NK-92 (cell line): ENCODE measurements around the gene GADD45B.
"Not testable (repeated sequence)": the region's sequence is repeated elsewhere in the genome, so short reads cannot be mapped to it uniquely, and the experiment has no call there.

Source experiments
- DNase-seq: peaks from one replicate; lab custom pipeline; 2025; ENCODE audit not compliant: unreplicated experiment; lab: John Stamatoyannopoulos, UW

The GADD45B gene

DNA sequence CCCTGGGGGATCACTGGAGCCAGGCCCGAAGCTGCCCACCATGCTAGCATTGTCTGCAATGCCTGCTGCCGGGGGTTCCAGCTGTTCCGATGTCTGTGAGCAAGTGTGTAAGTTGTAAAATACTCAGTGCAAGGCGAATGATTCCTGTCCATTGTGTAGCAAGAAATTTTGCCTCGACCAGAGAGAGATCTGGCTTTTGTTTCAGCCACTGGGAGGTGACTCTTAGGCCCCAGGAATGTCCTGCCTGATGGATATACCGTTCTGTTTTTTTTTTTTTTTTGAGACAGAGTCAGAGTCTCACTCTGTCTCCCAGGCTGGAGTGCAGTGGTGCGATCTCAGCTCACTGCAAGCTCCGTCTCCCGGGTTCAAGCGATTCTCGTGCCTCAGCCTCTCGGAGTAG lies 7.3 kb upstream of the GADD45B start:
- no peak for DNase-seq

DNA sequence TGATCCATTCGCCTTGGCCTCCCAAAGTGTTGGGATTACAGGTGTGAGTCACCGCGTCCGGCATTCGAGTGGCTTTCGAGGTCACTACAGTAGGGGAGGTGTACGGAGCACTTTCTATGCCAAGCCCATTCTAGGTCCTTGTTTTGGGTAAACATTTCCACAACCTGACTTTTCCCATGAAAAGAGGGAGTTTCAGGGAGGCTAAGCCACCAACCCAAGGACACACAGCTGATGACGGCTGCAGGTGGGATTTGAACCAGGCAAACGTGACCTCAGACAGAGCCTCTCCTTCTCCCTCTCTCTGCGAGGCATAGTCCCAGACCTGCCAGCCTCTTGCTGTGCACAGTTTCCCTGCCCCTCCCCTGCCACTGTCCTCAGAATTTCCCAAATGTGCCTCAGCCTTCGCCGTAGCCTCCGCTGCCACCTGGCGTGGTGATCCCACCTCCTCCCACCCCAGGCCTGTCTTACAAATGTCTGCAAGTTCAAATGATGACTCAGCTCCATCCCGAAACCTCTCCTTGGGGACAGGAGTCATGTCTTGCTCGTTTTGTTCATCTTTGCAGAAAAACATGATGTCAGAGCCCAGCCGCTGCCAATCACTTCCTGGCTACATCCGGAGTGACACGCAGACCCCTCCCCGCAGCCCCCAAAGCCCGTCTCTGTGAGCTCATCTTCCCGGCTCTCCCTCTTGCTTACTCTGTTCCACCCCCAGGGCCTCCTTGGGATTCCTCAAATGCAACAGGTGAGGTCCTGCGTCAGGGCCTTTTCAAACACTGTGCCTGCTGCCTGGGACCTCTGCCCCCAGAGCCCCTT lies 6.6 kb upstream of the GADD45B start:
- no peak for DNase-seq

DNA sequence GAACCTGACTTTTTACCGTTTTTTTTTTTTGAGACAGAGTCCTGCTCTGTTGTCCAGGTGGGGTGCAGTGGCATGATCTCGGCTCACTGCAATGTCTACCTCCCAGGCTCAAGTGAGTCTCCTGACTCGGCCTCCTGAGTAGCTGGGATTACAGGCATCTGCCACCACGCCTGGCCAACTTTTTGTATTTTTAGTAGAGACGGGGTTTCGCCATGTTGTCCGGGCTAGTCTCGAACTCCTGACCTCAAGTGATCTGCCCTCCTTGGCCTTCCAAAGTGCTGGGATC lies 6.1 kb upstream of the GADD45B start:
- not testable (repeated sequence) for DNase-seq

DNA sequence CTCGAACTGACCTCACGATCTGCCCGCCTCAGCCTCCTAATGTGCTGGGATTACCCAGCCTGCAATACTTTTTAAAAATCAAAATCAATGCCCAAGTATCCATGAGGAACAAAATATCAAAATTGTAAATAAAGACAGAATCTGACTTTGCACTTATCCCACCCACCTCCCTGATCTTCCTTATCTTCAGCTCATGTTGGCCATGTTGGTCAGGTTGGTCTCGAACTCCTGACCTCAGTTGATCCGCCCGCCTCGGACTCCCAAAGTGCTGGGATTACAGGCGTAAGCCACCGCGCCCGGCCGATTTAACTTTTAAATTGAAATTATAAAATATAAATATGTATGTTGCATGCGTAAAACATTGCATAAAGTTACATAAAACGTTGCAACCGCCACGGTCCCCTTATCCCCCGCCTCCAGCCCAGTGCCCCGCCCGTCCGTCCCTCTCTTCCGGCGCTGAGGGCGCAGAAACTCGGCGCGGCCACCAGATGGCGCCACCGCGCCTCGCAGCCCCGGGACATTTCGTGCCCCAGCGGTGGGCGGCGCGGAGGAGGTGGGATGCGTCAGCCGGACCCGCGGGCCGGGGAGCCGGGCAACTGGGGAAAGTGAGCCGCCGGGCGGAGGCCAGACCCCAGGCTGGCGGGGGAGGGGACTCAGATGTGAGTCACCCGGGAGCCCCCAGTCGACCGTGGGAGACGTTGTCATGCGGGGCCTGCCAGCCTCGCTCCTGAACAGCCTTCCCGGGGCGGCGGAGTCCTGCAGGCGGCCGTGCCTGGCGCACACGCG lies 1.5 kb upstream of the GADD45B start:
- no peak for DNase-seq

DNA sequence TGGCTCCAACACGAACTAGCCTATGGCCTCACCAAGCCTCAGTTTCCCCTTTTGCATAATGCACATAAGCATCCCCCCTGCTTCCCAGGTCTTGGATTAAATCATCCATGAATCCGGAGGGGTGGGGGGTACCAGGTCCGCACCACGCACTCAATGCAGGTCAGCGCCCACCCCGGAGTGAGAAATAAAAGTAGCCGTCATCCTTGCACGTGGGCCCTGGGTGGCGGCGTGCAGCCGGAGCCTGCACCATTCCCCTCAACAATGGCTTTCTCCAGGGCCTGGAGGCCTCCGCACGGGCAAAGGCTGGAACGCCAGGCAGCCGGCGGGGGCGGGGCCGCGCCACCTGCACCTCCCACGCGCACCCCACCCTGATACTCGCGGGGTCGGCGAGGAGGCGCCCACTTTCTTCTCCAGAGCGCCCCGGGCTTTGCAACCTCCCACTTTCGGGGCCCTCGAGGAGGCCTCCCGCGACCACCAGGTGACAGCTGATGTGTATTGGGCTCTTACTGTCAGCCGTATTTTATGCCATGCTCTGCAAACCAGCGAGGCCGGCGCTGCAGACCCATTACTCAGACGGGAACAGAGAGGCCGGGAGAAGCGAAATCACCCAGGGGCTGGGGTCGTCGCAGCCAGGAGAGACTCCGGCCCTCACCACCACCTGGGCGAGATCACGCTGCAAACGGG lies 767 bp upstream of the GADD45B start:
- no peak for DNase-seq

DNA sequence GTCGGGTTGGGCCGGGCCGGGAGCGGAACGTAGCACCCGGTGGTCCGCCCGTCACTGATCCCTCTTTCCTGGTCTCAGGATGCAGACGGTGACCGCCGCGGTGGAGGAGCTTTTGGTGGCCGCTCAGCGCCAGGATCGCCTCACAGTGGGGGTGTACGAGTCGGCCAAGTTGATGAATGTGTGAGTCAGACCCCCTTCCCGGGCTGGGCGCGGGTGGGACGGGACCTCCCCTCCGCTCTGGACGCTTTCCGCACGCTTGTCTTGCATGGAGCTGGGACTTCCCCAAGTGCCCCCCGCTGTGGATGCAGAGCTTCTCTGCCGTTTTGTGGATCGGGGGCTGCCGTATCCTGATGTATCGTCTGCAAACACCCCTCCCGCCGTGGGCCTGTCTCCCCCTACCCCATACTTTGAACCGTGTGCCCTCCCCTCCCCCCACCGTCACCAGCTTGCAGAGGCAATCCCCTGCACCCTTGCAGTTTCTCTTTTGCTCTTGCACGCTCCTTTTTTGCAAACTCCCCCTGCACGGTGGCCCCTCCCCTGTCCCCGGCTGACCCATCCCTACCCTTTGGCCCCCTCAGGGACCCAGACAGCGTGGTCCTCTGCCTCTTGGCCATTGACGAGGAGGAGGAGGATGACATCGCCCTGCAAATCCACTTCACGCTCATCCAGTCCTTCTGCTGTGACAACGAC lies 669 bp downstream of the GADD45B start:
- no peak for DNase-seq

DNA sequence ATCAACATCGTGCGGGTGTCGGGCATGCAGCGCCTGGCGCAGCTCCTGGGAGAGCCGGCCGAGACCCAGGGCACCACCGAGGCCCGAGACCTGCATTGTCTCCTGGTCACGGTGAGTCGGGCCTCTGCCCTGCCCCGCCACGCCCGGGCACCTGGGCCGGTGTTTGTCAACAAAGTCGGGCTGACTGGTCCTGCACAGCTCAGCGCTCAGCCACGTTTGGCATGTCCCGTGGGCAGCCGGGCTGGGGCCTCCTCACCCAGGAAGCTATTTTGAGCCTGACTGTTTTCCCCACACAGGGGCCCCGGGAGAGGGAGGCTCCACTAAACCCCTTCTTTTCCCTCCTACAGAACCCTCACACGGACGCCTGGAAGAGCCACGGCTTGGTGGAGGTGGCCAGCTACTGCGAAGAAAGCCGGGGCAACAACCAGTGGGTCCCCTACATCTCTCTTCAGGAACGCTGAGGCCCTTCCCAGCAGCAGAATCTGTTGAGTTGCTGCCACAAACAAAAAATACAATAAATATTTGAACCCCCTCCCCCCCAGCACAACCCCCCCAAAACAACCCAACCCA lies 1.3 kb downstream of the GADD45B start:
- no peak for DNase-seq

DNA sequence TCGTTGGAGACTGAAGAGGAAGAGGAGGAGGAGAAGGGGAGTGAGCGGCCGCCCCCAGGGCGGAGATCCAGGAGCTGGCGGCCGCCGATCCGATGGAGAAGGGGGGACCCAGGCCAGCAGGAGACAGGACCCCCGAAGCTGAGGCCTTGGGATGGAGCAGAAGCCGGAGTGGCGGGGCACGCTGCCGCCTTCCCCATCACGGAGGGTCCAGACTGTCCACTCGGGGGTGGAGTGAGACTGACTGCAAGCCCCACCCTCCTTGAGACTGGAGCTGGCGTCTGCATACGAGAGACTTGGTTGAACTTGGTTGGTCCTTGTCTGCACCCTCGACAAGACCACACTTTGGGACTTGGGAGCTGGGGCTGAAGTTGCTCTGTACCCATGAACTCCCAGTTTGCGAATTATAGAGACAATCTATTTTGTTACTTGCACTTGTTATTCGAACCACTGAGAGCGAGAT lies 1.8 kb downstream of the GADD45B start:
- no peak for DNase-seq

DNA sequence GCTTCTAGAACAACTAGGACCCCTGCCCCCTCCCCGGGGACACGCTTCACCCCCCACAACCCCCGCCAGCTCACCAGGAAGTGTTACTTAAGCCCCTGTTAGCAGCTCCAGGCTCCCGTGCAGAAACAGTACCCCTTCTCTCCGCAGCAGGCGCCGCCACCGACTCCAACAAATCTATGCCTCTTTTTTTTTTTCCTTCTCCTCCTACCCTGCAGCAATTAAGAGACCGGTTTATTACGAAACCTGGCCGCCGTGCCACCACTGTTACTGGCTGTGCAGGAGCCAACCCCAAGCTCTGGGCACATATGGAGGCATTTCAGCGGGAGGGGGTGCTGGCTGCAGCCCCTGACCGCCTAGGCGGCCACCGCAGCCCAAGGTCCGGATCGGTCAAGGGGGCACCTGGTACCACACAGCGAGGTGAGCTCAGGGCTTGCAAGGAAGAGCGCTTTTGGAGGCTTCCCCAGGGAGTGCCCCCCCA lies 2.4 kb downstream of the GADD45B start:
- DNase-seq: no peak

DNA sequence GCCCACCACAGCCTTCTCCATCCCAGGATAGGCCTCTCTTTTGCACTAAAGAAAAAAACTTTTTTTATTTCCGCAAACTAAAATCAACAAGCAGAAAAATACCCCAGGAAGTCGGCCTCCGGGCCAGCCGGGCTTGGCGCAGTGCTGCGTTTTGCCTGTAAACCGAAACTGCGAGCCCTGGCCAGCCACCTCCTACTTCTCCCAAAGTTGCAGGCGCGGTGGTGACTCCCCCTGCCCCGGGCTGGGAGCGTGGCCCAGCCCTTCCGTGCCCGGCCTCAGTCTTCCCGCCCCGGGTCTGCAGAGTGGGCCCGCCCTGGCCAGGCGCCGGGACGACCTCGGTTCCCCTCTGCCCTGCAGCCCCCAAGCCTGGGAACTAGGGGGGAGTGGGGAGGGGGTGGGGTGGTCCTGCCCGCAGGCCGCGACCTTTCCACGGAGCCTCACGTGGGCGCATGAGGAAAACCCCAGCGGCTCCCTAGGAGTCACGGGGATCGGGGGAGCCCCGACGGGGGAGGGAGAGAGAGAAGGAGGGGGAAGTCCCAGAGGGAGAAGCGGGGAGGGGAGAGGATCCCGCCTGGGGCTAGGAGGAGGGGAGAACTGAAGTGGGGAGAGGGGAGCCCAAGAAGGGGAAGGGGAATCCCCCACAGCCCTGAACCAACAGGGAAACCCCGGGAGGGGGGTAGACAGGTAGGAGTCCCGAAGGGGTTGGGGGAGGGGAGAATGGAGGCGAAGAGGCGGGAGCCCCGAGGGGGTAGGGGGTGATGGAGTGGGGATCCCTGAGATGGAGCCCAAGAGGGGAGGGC lies 3.0 kb downstream of the GADD45B start:
- DNase-seq: no peak

DNA sequence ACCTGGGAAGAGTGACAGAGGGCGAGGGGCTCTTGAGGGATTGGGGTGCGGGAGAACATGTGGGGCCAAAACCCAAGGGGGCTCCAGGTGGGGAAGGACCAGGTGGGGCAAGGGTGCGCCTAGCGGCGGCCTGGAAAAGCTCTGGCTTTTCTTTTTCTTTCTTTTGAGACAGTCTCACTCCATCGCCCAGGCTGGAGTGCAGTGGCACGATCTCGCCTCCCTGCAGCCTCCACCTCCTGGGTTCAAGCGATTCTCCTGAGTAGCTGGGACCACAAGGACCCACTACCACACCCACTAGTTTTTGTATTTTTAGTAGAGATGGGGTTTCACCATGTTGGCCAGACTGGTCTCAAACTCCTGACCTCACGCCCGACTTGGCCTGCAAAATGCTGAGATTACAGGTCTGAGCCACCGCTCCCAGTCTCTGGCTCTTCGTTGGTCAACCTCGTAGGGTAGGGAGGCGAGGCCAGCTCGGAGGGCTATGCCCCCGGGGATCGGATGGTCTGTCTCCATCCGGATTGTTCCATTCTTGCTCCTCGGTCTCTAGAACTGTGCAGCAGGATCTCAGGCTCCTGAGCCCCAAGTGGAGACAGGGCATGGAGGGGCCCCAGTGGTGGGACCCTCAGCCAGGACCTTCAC lies 3.7 kb downstream of the GADD45B start:
- DNase-seq: no peak

DNA sequence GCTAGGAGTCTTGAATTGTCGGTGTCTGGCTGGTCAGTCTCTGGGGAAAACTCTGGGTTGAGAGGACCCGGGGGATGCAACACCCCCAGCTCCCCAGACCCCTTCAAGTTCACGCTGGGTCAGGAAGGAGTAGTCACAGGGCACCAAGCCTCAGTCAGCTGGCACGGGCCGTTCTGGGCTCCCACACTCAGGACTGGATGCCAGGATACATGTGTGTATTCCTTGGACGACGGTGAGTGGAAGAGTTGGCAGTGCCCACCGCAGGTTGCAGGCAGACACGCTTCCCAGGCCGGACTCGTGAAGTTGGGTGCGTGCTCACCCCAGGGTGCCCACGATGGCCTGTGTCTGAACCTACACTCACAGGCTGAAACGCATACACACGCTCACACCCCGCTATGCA lies 5.5 kb downstream of the GADD45B start:
- DNase-seq: no peak

DNA sequence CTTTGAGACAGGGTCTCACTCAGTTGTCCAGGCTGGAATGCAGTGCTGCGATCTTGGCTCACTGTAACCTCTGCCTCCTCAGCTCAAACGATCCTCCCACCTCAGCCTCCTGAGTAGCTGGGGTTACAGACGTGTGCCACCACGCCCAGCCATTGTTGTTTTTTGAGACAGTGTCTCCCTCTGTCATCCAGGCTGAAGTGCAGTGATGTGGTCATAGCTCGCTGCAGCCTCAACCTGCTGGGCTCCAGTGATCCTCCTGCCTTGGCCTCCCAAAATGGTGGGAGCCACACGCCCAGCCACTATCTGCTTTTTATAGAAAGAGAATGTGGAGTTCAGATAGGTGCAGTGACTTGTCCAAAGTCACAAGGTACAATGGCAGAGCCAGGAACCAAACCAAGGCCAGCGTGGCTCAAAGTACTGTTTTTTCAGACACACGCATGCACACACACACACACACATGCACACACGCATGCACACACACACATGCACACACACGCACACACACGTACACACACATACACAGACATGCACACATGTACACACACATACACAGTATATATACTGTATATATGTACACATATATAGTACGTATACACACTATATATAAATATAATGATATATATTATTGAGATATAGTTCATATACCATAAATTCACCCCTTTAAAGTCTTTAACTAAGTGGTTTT lies 6.6 kb downstream of the GADD45B start:
- no peak for DNase-seq

DNA sequence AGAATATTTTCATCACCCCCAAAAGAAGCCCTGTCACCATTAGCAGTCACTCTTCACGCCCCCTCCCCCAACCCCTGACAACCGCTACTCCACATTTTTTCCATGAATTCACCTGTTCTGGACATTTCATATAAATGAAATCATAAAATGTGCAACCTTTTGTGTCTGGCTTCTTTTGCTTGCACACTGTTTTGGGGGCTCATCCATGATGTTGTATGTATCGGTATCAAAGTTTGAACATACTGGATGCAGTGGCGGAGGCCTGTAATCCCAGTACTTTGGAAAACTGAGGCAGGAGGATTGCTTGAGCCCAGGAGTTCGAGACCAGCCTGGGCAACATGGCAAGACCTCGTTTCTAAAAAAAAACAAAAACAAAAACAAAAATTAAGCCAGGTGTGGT lies 7.2 kb downstream of the GADD45B start:
- no peak for DNase-seq

DNA sequence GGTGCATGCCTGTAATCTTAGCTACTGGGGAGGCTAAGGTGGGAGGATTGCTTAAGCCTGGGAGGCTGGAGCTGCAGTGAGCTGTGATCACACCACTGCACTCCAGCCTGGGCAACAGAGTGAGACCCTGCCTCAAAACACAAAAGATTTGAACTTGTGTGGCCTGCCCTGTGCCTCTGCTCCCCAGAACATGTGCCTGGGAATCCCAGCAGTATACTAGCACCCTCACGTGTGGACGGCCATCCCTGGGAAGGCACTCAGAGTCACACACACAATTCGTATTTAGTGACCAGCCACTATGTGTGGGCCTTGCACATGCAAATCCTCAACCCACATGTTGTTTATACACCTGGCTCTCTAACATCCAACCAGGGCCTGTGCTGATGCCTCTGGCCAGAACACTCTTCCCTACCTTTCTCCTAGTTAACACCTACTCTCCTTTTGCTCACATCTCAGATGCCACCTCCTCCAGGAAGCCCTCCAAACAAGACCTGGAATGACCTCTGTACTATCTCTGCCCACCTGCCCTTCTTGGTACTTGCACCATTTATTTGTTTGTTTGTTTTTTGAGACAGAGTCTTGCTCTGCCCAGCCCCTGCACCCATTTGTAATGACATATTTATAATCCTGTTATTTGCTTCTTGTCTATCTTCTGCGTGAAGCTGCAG lies 7.7 kb downstream of the GADD45B start:
- no peak for DNase-seq

DNA sequence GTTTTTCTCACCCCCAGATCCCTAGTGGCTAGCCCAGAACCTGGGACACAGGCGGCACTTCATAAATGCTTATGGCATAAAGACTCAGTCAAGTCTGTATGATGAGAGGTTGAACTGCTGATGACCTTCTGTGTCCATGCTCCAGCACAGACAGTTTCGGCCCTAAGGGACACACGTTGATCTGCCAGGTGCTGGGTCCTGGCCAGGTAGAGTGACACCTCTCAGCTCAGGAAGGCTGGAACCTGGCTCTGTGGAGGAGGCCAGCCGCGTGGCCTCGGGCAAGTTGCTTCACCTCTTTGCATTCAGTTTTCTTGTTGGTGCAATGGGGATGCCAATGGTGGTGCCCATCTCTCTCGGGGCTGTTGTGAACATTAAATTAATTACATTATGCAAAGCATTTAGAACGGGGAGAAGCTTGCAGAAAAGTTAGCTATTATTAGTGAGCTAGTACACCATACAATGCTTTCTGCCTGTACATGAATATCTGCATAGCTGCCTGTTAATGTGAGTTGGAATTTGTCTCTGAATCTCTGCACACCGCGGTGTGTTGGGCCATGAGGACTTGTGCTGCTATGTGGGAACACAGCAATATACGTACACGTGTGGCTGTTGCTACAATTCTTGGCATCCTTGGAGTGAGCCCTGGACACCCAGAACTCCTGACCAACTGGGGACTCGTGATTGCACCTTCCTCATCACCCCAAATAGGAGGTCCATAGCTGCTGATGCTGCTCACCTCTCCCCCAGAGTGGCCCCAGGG lies 8.4 kb downstream of the GADD45B start:
- DNase-seq: no peak

DNA sequence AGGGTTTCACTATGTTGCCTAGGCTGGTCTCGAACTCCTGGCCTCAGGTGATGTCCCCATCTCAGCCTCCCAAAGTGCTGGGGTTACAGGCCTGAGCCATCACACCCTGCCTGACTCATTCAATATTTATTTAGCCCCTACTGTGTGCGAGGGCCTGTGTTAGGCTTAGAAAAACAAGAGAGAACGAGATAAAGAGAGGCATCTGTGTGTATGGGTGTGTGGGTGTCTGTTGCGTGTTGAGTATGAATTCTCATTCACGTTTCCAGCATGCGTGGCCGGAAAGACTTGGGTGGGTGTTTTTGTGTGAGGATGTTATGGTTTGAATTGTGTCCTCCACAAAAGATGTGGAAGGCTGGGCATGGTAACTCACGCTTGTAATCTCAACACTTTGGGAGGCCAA lies 9.5 kb downstream of the GADD45B start:
- no peak for DNase-seq

DNA sequence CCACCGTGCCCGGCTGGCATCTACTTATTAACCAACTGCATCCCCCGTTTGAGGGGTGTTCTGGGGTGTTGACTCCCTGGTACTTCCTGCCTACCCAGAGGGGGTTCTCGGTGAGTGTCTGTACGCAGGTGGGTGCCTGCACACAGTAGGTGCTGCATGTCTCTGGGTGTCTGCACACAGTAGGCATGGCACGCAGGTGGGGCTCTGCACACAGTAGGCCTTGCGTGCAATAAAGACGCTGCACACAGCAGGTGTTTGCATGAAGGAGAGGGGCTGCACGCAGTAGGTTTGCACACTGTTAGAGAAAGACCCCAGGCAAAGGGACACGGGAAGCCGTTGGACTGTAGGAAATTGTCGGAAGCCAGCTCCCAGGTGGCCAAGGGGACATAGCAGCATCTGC lies 11.2 kb downstream of the GADD45B start:
- DNase-seq: no peak
